Breast epithelium (tissue), 3 donors: ENCODE results near the gene SWI5.

Source experiments
- CTCF ChIP-seq, 3 donors: fragments of 450-650 bp; IDR thresholded peaks; one replicate each; pipeline ENCODE4 v1.5.1; 2016 to 2017; ENCODE audit warnings: antibody characterized with exemption in 3 of 3, mild to moderate bottlenecking in 3 of 3, moderate library complexity in 3 of 3
- POLR2A ChIP-seq: fragments of 450-650 bp; IDR thresholded peaks from one replicate; pipeline ENCODE4 v1.6.1; 2016; ENCODE audit warnings: antibody characterized with exemption, mild to moderate bottlenecking, moderate library complexity
- POLR2AphosphoS5 ChIP-seq, 3 donors: sonication (generic); formaldehyde crosslinking; IDR thresholded peaks; one replicate each; pipeline ENCODE4 v1.6.1; 2017; ENCODE audit warnings: antibody characterized with exemption in 3 of 3

- TF ChIP-seq POLR2A: no peak
- no peak for TF ChIP-seq CTCF (IDR thresholded peaks at IDR 0.05)
- TF ChIP-seq POLR2AphosphoS5 (IDR thresholded peaks at IDR 0.05): no peak
Measured at GRCh38 chr9:128335914-128336313, 59.8 kb downstream of the SWI5 start.
